Omental fat pad (tissue), 4 donors: ENCODE results near the gene MFSD12. TPM values are rescaled to one million over a fixed set of nuclear protein-coding genes. Genes with fewer than 3 reads are reported as not detected.

Experiments
- ATAC-seq: fragments of 150-250 bp; one replicate; pipeline ENCODE4 v1.9.1; 2016; ENCODE audit warnings: mild to moderate bottlenecking, moderate library complexity; ENCODE audit not compliant: low FRiP score
- DNase-seq: peaks from one replicate; pipeline ENCODE4 v3.0.0-alpha.2; 2019; ENCODE audit warnings: low spot score
- CTCF ChIP-seq, 3 donors: fragments of 450-650 bp; IDR thresholded peaks; one replicate each; pipeline ENCODE4 v1.5.1; 2016 to 2017; ENCODE audit warnings: antibody characterized with exemption in 3 of 3, mild to moderate bottlenecking in 3 of 3, moderate library complexity in 2 of 3
- total RNA-seq, 4 donors: library from RNA; depleted of rRNA; stranded (reverse); fragments of >200 nt; gene quantifications; one replicate each; pipeline ENCODE4 v1.1.0, GENCODE V29; 2016

MFSD12 gene
- total RNA-seq, 4 donors from 2014 or later = 27.7 to 127 (median 53.3) TPM

DNA sequence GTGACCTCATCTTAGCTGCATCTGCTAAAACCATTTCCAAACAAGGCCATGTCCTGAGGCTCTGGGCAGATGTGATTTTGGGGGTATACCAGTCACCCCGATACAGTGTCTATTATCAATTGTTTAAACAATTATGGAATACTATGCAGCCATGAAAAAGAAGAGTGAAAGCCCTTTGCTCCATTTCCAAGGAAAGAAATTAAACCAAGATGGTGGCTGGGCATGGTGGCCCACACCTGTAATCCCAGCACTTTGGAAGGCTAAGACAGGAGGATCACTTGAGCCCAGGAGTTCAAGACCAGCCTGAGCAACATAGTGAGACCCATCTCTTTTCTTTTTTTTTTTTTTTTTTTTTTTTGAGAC lies 17.6 kb downstream of the MFSD12 start:
- ATAC-seq (no peak), DNase-seq (no peak)
- no peak for TF ChIP-seq CTCF (IDR thresholded peaks at IDR 0.05)

GRCh38 chr19:3538965-3539755 lies 18.2 kb downstream of the MFSD12 start, which contains the start of gene TEKTIP1:
Gene TEKTIP1, plus strand, starts transcription at chr19:3539174. Its CDS starts 4 bp downstream, at chr19:3539178.
- DNase-seq = no peak
- ATAC-seq = no peak
- TF ChIP-seq CTCF (IDR thresholded peaks at IDR 0.05) = no peak

- DNase-seq (no peak), ATAC-seq (no peak)
- no peak for TF ChIP-seq CTCF (IDR thresholded peaks at IDR 0.05)
These were observed 19.0 kb downstream of the MFSD12 start for GRCh38 chr19:3538258-3538929.

GRCh38 chr19:3537438-3538240 lies 19.7 kb downstream of the MFSD12 start:
- ATAC-seq (no peak), DNase-seq (no peak)
- no peak for TF ChIP-seq CTCF (IDR thresholded peaks at IDR 0.05)

DNA sequence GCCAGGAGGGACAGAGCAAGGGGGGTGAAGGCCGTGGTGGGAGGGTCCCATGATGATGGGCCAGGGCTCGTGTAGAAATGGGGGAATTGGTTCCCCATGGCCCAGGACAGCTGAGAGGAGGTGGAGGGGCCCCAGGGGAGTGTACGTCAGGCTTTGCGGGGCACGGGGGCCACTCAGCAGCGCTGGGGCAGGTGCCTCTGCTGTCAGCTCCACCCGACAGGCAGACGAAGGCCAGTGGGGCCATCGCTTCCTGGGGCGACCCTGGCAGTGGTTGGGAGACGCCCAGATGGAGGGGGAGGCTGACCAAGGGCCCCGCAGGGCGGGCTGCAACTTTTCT lies 20.3 kb downstream of the MFSD12 start:
- DNase-seq (no peak), ATAC-seq (no peak)
- no peak for TF ChIP-seq CTCF (IDR thresholded peaks at IDR 0.05)

DNA sequence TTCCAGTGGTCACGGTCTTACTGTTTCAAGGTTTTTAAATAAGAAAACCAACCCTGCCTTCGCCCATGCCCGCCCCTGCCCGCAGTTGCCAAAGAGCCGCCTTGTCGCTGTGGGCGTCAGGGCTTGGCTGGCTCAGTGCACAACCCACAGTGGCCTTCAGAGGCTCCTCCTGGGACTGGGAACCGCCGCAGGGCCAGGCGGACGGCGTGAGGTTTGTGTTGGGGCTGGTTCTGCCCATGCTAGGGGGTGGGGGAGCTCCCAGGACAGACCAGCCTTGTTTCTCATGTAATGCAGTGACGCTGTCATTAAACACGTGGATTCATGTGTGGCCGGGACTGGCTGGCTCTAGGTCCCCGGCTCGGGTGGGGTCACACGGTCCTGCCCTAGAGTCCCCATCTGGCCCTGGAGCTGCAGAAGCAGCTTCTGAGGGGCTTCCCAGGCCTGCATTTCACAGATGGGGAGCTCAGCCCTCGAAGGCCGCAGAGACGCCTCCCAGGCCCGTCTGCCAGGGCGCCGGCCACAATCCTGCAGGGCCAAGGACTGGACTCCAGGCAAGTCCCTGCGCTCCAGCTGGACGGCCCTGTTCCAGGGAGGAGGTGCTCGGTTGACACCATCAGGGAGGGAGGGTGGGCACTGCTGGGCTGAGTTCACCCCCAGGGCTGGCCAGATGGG lies 20.8 kb downstream of the MFSD12 start:
- DNase-seq (no peak), ATAC-seq (no peak)
- TF ChIP-seq CTCF (IDR thresholded peaks at IDR 0.05) = no peak
